Posterior vena cava (tissue), 2 donors: ENCODE measurements around the gene WNT3A. TPM values are rescaled to one million over a fixed set of nuclear protein-coding genes. Genes with fewer than 3 reads are reported as not detected.
"Not testable (repeated sequence)": the region's sequence is repeated elsewhere in the genome, so short reads cannot be mapped to it uniquely, and the experiment has no call there.

Source experiments
- DNase-seq: peaks from one replicate; pipeline ENCODE4 v3.0.0-alpha.2; 2020; ENCODE audit warnings: low spot score
- intact Hi-C, 2 donors: fragments of 100-400 bp; cut with DNase I; formaldehyde crosslinking; loops; one replicate each; pipeline versions ENCODE4 v1.14.1 to v1.14.2; 2022 to 2023
- total RNA-seq, 2 donors: library from RNA; stranded (reverse); fragmentation: NEBNext Ultra II Directional; extraction: Animal tissue kit (Norgen Biotek cat#: 25700); gene quantifications; one replicate each; pipeline ENCODE4 v1.2.1, GENCODE V29; 2021
- donor health status: DM: yes; HTN: yes; CAD: no.
- donor health status: DM: yes; HTN: yes; CAD: no.

The WNT3A gene
- total RNA-seq, 2 donors from 2014 or later, result not detected

DNA sequence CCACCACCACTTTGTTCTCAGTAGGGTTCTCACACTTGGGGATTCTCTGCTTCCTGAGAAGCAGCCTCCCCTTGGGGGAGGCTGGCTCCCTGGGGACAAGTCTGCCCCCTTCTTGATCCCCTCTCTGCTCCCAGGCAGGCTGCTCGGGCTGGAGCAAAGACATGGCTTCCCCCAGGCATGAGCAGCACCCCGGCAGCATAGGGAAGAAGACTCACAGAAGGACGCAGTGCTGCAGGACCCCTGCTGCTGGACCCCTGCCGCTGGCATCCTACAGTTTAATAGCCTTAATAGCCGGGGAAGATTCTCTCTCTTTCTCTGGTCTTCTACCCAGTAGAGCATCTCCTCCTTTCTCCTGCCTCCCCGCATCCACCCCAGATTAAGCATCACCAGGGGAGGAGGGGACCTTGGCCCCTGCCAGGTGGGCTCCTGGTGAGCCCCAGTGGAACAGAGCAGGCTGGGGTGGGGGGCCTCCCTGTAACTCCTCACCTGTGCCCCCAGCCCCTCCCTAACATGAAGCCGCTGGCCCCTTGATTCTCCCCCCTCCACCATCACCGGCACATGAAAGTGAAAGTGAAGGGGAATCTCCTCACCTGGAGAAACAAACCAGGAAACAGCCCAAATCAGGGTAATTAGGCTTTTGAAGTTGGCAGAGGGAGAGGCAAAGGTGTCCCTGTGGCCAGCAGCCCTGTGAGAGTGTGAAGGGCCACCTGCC lies 2.5 kb downstream of the WNT3A start:
- intact Hi-C loops, result no loop called here
- peak; percentile 75 for DNase-seq

- DNase-seq, result peak; percentile 82
These were observed 3.3 kb downstream of the WNT3A start for GRCh38 chr1:228009828-228010775.

GRCh38 chr1:228010921-228011320 lies 4.1 kb downstream of the WNT3A start:
- intact Hi-C loops, result no loop called here
- DNase-seq, result peak; percentile 47

More at GRCh38 chr1:228009828-228010775, 3.3 kb downstream of the WNT3A start:
- intact Hi-C loops, result no loop called here

GRCh38 chr1:228011721-228012311 lies 5.0 kb downstream of the WNT3A start:
- DNase-seq, result peak; percentile 41

GRCh38 chr1:228012555-228012954 lies 5.8 kb downstream of the WNT3A start:
- DNase-seq, result peak; percentile 37
- intact Hi-C loops, result no loop called here

More at GRCh38 chr1:228011721-228012311, 5.0 kb downstream of the WNT3A start:
- intact Hi-C loops, result no loop called here

- intact Hi-C loops, result no loop called here
- peak; percentile 66 for DNase-seq
These were observed 6.5 kb downstream of the WNT3A start for GRCh38 chr1:228013131-228013934.

GRCh38 chr1:228013935-228014930 lies 7.4 kb downstream of the WNT3A start:
- intact Hi-C loops, result no loop called here
- peak; percentile 68 for DNase-seq

GRCh38 chr1:228015276-228016180 lies 8.7 kb downstream of the WNT3A start:
- intact Hi-C loops, result no loop called here
- peak; percentile 74 for DNase-seq

GRCh38 chr1:228016181-228016510 lies 9.3 kb downstream of the WNT3A start:
- intact Hi-C loops, result no loop called here
- DNase-seq, result peak; percentile 10

DNA sequence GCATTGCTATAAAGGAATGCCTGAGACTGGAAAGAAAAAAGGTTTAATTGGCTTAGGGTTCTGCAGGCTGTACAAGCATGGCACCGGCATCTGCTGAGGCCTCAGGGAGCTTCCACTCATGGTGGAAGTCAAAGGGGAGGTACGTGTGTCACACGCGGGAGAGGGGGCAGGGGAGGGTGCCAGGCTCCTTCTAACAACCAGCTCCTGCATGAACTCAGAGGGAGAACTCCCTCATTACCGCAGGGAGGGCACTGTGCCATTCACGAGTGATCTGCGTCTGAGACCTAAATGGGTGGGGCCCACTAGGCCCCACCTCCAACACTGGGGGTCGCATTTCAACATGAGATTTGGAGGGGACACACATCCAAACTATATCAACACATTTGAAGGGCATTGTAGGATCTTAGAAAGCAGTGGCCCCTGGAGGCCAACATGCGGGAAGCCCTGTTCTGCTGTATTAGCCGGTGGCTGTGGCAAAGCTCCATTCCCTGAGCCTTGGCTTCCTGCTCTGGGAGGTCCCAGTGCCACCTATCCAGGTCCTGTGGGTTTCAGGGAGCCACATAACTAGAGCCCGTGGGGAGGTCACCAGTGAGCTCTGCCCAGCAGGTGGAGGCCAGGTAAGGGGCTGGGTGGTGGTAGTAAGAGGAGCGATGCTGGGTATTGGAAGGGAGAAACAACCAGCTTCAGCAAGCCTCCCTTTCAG lies 10.0 kb downstream of the WNT3A start:
- intact Hi-C loops, result no loop called here
- DNase-seq, result peak; percentile 62

DNA sequence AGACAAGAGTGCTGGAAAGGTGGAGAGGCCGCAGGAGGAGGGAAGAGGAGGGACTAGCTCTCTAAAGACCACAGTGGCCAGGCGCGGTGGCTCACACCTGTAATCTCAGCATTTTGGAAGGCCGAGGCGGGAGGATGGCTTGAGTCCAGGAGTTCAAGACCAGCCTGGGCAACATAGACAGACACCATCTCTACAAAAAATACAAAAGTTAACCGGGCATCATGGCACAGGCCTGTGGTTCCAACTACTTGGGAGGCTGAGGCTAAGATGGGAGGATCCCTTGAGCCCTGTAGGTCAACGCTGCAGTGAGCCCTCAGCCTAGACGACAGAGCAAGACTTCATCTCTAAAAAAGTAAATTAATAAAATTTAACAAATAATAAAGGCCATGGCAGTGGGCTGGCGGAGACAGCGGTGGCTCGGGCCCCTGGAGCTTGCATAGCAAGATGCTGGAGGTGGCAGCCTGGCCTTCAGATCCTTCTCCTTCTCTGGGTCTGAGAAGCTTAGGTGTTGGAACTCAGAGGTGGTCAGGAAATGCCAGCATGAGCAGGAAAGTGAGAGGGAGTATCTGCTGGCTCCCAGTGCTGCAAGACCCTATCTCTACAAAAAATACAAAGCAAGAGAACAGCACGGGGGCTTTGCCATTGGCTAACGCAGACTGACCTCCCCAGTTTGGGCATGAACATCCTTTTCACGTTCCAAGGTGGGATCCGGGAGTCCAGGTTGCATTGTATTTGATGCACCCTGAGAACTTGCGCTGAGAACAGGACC lies 10.7 kb downstream of the WNT3A start:
- peak; percentile 40 for DNase-seq
- intact Hi-C loops, result no loop called here

- intact Hi-C loops, result no loop called here
- no peak for DNase-seq
These were observed 11.3 kb downstream of the WNT3A start for GRCh38 chr1:228018125-228018398.

DNA sequence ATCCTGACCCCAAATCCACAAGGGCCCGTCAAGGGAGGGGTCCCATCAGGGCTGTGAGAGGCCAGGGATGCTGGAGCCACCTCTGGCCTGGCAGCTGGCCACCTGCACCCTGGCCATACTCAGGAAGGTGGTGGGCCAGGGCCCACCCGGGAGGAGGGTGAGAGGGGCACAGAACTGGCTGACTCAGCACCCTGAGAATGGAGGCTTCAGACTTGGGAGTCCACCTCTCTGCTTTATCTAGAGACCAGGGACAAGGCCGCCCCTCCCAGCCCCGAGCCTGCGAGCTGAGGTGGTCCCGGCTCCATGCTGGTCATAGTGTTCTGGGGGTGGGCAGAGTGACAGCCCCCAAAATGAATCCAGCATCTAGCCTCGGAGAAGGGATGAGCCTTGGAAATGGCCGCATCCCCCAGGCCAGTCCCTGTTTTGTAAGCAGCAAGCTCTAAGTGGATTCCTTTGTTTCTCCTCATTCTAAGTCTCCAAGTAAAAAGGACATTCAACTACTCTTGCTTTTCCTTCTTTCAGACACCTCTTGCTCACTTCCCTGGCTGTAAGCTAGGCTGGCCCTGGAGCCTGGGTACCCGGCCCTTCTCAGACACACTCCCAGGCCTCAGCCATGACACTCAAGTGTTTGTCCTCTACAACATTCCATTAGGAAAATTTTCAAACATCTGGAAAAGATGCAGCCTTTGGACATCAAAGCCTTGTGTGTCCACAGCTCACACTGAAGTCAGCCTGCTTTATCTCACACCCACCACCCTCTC lies 12.3 kb downstream of the WNT3A start:
- DNase-seq, result peak; percentile 46
- intact Hi-C loops, result no loop called here

DNA sequence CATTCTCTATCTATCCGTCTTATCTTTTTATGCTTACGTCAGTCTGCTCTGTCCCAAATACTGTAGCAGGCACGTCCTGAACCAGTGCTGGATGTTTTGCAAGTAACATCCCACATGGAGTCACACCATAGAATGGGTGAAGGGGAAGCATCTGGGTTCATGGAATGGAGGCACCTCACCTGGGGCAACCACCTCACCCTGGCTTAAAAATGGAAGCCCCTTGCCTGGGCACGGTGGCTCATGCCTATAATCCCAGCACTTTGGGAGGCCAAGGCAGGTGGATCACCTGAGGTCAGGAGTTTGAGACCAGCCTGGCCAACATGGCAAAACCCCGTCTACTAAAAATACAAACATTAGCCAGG lies 12.9 kb downstream of the WNT3A start:
- DNase-seq, intact Hi-C loops: not testable (repeated sequence)

- intact Hi-C loops, result no loop called here
These were observed 14.0 kb downstream of the WNT3A start for GRCh38 chr1:228020686-228021354.

More at GRCh38 chr1:228020686-228021354, 14.0 kb downstream of the WNT3A start:
- peak; percentile 38 for DNase-seq
